HepG2 (cell line): ENCODE results near the gene SPRYD3. TPM values are rescaled to one million over a fixed set of nuclear protein-coding genes. Genes with fewer than 3 reads are reported as not detected.

Experiments
- MXD3 ChIP-seq: IDR thresholded peaks from 2 replicates; pipeline ENCODE4 v1.6.1; 2016; ENCODE audit warnings: mild to moderate bottlenecking, missing biosample characterization, missing genetic modification reagents
- MYC ChIP-seq: sonication (generic); formaldehyde crosslinking; IDR thresholded peaks from 2 replicates; pipeline ENCODE4 v1.9.0; 2021; ENCODE audit warnings: missing genetic modification reagents, borderline replicate concordance
- NFKB2 ChIP-seq: sonication (generic); formaldehyde crosslinking; IDR thresholded peaks from 2 replicates; pipeline ENCODE4 v1.4.0; 2020; ENCODE audit warnings: missing genetic modification reagents, borderline replicate concordance
- PRMT3 ChIP-seq: sonication (generic); formaldehyde crosslinking; IDR thresholded peaks from 2 replicates; pipeline ENCODE4 v1.8.1; 2022; ENCODE audit warnings: low read depth, mild to moderate bottlenecking, moderate library complexity, missing genetic modification reagents, borderline replicate concordance
- RFX3 ChIP-seq: IDR thresholded peaks from 2 replicates; pipeline ENCODE4 v1.6.1; 2016; ENCODE audit warnings: missing biosample characterization, missing genetic modification reagents
- SMAD9 ChIP-seq: sonication (generic); formaldehyde crosslinking; IDR thresholded peaks from 2 replicates; pipeline ENCODE4 v1.5.1; 2020; ENCODE audit warnings: mild to moderate bottlenecking, missing genetic modification reagents
- ZFP1 ChIP-seq: IDR thresholded peaks from 2 replicates; pipeline ENCODE4 v1.6.1; 2016
- ZNF10 ChIP-seq: sonication (generic); formaldehyde crosslinking; IDR thresholded peaks from 2 replicates; pipeline ENCODE4 v1.4.0; 2020; ENCODE audit warnings: mild to moderate bottlenecking, low read depth, missing genetic modification reagents, borderline replicate concordance
- ZNF530 ChIP-seq: sonication (generic); formaldehyde crosslinking; IDR thresholded peaks from 2 replicates; pipeline ENCODE4 v1.5.0; 2020; ENCODE audit warnings: low read depth, mild to moderate bottlenecking, missing genetic modification reagents
- ZNF747 ChIP-seq: sonication (generic); formaldehyde crosslinking; IDR thresholded peaks from 2 replicates; pipeline ENCODE4 v1.8.1; 2023; ENCODE audit warnings: missing genetic modification reagents, mild to moderate bottlenecking, borderline replicate concordance
- ZNF768 ChIP-seq: sonication (generic); formaldehyde crosslinking; IDR thresholded peaks from 2 replicates; pipeline ENCODE4 v1.4.0; 2020; ENCODE audit warnings: missing genetic modification reagents
- ZNF770 ChIP-seq: sonication (generic); formaldehyde crosslinking; IDR thresholded peaks from 2 replicates; pipeline ENCODE4 v1.5.0; 2020; ENCODE audit warnings: mild to moderate bottlenecking, missing genetic modification reagents
- polyA plus RNA-seq, 8 experiments: library from polyadenylated mRNA; depleted of rRNA in 3 of 8; stranded (reverse) in 7 of 8; unstranded in 1 of 8; fragments of >200 nt; fragmentation: Illumina TruSeq in 4 of 8; extraction: Trizol in 4 of 8; gene quantifications; 2 replicates each; pipeline versions ENCODE4 v1.2.1 to v1.2.3, GENCODE V29; 2011 to 2016; ENCODE audit warnings: low read depth in 4 of 8, missing spikeins in 1 of 8, mixed read lengths in 1 of 8; ENCODE audit not compliant: insufficient read depth in 1 of 8
- total RNA-seq, 5 experiments: library from RNA; depleted of rRNA; stranded (reverse); fragments of >200 nt; fragmentation: Illumina TruSeq; extraction: Trizol; gene quantifications; 2 replicates each; pipeline ENCODE4 v1.2.3, GENCODE V29; 2016; ENCODE audit warnings: low read depth in 1 of 5
- TF ChIP-seq, protein P1 (sequence below): IDR thresholded peaks from 2 replicates; pipeline ENCODE4 v1.6.1; 2016; ENCODE audit warnings: low read depth, control low read depth
- TF ChIP-seq, protein P2 (sequence below): sonication (generic); formaldehyde crosslinking; IDR thresholded peaks from 2 replicates; pipeline ENCODE4 v1.4.0; 2020; ENCODE audit warnings: missing genetic modification reagents, borderline replicate concordance
- TF ChIP-seq, protein P3 (sequence below): sonication (generic); formaldehyde crosslinking; IDR thresholded peaks from 2 replicates; pipeline ENCODE4 v1.4.0; 2020; ENCODE audit warnings: missing genetic modification reagents

SPRYD3 gene
- total and polyA plus RNA-seq, 2 of the 13 experiments (the other 11 are each of a cell fraction or from before 2014, with no cell fraction given), result 9.0 to 9.2 TPM

- peak; percentile 51; the same call in 1 of the 2 replicates for TF ChIP-seq MXD3 (CRISPR knock-in tag)
- no peak; the same call in 1 of the 2 replicates for TF ChIP-seq MYC (CRISPR knock-in tag)
- TF ChIP-seq ZNF747 (CRISPR knock-in tag), result no peak
- peak; percentile 69; the same call in 1 of the 2 replicates for TF ChIP-seq ZFP1 (CRISPR knock-in tag)
- no peak for TF ChIP-seq ZNF530
- TF ChIP-seq ZNF768 (CRISPR knock-in tag), result peak; percentile 67; the same call in 1 of the 2 replicates
- TF ChIP-seq PRMT3 (CRISPR knock-in tag), result no peak
- no peak for TF ChIP-seq RFX3
- no peak for TF ChIP-seq NFKB2 (CRISPR knock-in tag)
- TF ChIP-seq, protein P1, sequence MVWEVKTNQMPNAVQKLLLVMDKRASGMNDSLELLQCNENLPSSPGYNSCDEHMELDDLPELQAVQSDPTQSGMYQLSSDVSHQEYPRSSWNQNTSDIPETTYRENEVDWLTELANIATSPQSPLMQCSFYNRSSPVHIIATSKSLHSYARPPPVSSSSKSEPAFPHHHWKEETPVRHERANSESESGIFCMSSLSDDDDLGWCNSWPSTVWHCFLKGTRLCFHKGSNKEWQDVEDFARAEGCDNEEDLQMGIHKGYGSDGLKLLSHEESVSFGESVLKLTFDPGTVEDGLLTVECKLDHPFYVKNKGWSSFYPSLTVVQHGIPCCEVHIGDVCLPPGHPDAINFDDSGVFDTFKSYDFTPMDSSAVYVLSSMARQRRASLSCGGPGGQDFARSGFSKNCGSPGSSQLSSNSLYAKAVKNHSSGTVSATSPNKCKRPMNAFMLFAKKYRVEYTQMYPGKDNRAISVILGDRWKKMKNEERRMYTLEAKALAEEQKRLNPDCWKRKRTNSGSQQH (CRISPR knock-in tag), result no peak
- no peak for TF ChIP-seq SMAD9 (CRISPR knock-in tag)
- TF ChIP-seq, protein P2, sequence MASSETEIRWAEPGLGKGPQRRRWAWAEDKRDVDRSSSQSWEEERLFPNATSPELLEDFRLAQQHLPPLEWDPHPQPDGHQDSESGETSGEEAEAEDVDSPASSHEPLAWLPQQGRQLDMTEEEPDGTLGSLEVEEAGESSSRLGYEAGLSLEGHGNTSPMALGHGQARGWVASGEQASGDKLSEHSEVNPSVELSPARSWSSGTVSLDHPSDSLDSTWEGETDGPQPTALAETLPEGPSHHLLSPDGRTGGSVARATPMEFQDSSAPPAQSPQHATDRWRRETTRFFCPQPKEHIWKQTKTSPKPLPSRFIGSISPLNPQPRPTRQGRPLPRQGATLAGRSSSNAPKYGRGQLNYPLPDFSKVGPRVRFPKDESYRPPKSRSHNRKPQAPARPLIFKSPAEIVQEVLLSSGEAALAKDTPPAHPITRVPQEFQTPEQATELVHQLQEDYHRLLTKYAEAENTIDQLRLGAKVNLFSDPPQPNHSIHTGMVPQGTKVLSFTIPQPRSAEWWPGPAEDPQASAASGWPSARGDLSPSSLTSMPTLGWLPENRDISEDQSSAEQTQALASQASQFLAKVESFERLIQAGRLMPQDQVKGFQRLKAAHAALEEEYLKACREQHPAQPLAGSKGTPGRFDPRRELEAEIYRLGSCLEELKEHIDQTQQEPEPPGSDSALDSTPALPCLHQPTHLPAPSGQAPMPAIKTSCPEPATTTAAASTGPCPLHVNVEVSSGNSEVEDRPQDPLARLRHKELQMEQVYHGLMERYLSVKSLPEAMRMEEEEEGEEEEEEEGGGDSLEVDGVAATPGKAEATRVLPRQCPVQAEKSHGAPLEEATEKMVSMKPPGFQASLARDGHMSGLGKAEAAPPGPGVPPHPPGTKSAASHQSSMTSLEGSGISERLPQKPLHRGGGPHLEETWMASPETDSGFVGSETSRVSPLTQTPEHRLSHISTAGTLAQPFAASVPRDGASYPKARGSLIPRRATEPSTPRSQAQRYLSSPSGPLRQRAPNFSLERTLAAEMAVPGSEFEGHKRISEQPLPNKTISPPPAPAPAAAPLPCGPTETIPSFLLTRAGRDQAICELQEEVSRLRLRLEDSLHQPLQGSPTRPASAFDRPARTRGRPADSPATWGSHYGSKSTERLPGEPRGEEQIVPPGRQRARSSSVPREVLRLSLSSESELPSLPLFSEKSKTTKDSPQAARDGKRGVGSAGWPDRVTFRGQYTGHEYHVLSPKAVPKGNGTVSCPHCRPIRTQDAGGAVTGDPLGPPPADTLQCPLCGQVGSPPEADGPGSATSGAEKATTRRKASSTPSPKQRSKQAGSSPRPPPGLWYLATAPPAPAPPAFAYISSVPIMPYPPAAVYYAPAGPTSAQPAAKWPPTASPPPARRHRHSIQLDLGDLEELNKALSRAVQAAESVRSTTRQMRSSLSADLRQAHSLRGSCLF (CRISPR knock-in tag), result no peak
- no peak; the same call in 1 of the 2 replicates for TF ChIP-seq ZNF770 (CRISPR knock-in tag)
- no peak for TF ChIP-seq ZNF10 (CRISPR knock-in tag)
- TF ChIP-seq, protein P3, sequence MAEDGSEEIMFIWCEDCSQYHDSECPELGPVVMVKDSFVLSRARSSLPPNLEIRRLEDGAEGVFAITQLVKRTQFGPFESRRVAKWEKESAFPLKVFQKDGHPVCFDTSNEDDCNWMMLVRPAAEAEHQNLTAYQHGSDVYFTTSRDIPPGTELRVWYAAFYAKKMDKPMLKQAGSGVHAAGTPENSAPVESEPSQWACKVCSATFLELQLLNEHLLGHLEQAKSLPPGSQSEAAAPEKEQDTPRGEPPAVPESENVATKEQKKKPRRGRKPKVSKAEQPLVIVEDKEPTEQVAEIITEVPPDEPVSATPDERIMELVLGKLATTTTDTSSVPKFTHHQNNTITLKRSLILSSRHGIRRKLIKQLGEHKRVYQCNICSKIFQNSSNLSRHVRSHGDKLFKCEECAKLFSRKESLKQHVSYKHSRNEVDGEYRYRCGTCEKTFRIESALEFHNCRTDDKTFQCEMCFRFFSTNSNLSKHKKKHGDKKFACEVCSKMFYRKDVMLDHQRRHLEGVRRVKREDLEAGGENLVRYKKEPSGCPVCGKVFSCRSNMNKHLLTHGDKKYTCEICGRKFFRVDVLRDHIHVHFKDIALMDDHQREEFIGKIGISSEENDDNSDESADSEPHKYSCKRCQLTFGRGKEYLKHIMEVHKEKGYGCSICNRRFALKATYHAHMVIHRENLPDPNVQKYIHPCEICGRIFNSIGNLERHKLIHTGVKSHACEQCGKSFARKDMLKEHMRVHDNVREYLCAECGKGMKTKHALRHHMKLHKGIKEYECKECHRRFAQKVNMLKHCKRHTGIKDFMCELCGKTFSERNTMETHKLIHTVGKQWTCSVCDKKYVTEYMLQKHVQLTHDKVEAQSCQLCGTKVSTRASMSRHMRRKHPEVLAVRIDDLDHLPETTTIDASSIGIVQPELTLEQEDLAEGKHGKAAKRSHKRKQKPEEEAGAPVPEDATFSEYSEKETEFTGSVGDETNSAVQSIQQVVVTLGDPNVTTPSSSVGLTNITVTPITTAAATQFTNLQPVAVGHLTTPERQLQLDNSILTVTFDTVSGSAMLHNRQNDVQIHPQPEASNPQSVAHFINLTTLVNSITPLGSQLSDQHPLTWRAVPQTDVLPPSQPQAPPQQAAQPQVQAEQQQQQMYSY (CRISPR knock-in tag), result 0 out of 2 replicates have a peak, but pooled peaks have one; percentile 19
These were observed at the start of gene SPRYD3 (continued) for GRCh38 chr12:53079226-53080117.
